Skeletal muscle tissue (tissue), 4 donors: ENCODE data around the gene ALKBH2. TPM values are rescaled to one million over a fixed set of nuclear protein-coding genes. Genes with fewer than 3 reads are reported as not detected.

ENCODE experiments used
- H3K27ac ChIP-seq: one replicate; pipeline ENCODE4 v1.7.0; 2013; ENCODE audit warnings: mild to moderate bottlenecking, low read depth, low read length, inconsistent platforms
- H3K27me3 ChIP-seq, 3 donors: one replicate each; pipeline ENCODE4 v1.7.0; 2013; ENCODE audit warnings: low read length in 3 of 3; ENCODE audit not compliant: control insufficient read depth in 3 of 3, insufficient read depth in 3 of 3
- H3K36me3 ChIP-seq, 3 donors: one replicate each; pipeline ENCODE4 v1.7.0; 2013; ENCODE audit warnings: low read length in 3 of 3; ENCODE audit not compliant: control insufficient read depth in 3 of 3, insufficient read depth in 3 of 3
- H3K4me1 ChIP-seq, 3 donors: one replicate each; pipeline ENCODE4 v1.7.0; 2013; ENCODE audit warnings: low read length in 3 of 3, mild to moderate bottlenecking in 3 of 3; ENCODE audit not compliant: control insufficient read depth in 3 of 3, insufficient read depth in 3 of 3
- H3K4me3 ChIP-seq, 3 donors: one replicate each; pipeline ENCODE4 v1.7.0; 2013; ENCODE audit warnings: low read length in 3 of 3
- H3K9ac ChIP-seq, 3 donors: one replicate each; pipeline ENCODE4 v1.7.0; 2013; ENCODE audit warnings: low read length in 3 of 3, mild to moderate bottlenecking in 3 of 3, moderate library complexity in 2 of 3, low read depth in 1 of 3
- H3K9me3 ChIP-seq, 3 donors: one replicate each; pipeline ENCODE4 v1.7.0; 2013; ENCODE audit warnings: low read length in 3 of 3; ENCODE audit not compliant: control insufficient read depth in 3 of 3
- total RNA-seq: library from RNA; depleted of rRNA; stranded (reverse); fragments of >200 nt; gene quantifications from one replicate; pipeline ENCODE4 v1.2.3, GENCODE V29; 2014
- donor health status: Osteomylitis.

ALKBH2 gene
- total RNA-seq, 1 donor from 2014 or later = 20.4 TPM

- H3K9ac ChIP-seq = no peak overlapping the region
- H3K4me3 ChIP-seq = no peak overlapping the region
- no peaks in the 10 kb centered on the region for H3K9me3 ChIP-seq
- H3K27ac ChIP-seq = no peak overlapping the region
- H3K4me1 ChIP-seq = peaks cover 5 to 6% (median 6%) of the 10 kb centered on the region in 3 donors
- H3K27me3 ChIP-seq = no peaks in the 10 kb centered on the region
- H3K36me3 ChIP-seq = peaks cover 68 to 92% (median 82%) of the 10 kb centered on the region in 3 donors
Measured at GRCh38 chr12:109085590-109085989, 7.7 kb downstream of the ALKBH2 start.

- Histone ChIP-seq H3K9ac (no peak overlapping the region), H3K4me3 (no peak overlapping the region), H3K27ac (no peak overlapping the region), H3K9me3 (no peaks in the 10 kb centered on the region), H3K4me1 (peaks cover 5 to 6% (median 6%) of the 10 kb centered on the region in 3 donors), H3K36me3 (peaks cover 64 to 86% (median 81%) of the 10 kb centered on the region in 3 donors), H3K27me3 (no peaks in the 10 kb centered on the region)
Measured at GRCh38 chr12:109084425-109084824, 8.8 kb downstream of the ALKBH2 start.

- peaks cover 54 to 75% (median 67%) of the 10 kb centered on the region in 3 donors for H3K36me3 ChIP-seq
- no peaks in the 10 kb centered on the region for H3K27me3 ChIP-seq
Measured at GRCh38 chr12:109082751-109083150, 10.5 kb downstream of the ALKBH2 start.

GRCh38 chr12:109074866-109075265 lies 18.4 kb downstream of the ALKBH2 start:
- Histone ChIP-seq H3K27me3 (no peaks in the 10 kb centered on the region), H3K9ac (no peak overlapping the region), H3K9me3 (no peaks in the 10 kb centered on the region), H3K36me3 (peaks cover 35 to 60% (median 46%) of the 10 kb centered on the region in 3 donors), H3K27ac (no peak overlapping the region), H3K4me1 (no peaks in the 10 kb centered on the region), H3K4me3 (no peak overlapping the region)

More at GRCh38 chr12:109082751-109083150, 10.5 kb downstream of the ALKBH2 start:
- Histone ChIP-seq H3K9ac (no peak overlapping the region), H3K9me3 (no peaks in the 10 kb centered on the region), H3K27ac (no peak overlapping the region), H3K4me1 (peaks cover 5 to 6% (median 6%) of the 10 kb centered on the region in 3 donors), H3K4me3 (no peak overlapping the region)

GRCh38 chr12:109069307-109070271 lies 23.7 kb downstream of the ALKBH2 start:
- Histone ChIP-seq H3K36me3 (peaks cover 48 to 68% (median 58%) of the 10 kb centered on the region in 3 donors), H3K9me3 (no peaks in the 10 kb centered on the region), H3K27me3 (no peaks in the 10 kb centered on the region), H3K4me3 (no peak overlapping the region), H3K27ac (no peak overlapping the region), H3K4me1 (no peaks in the 10 kb centered on the region), H3K9ac (no peak overlapping the region)

GRCh38 chr12:109065853-109066193 lies 27.4 kb downstream of the ALKBH2 start:
- Histone ChIP-seq H3K36me3 (peaks cover 30 to 41% (median 35%) of the 10 kb centered on the region in 3 donors), H3K4me1 (no peaks in the 10 kb centered on the region), H3K9ac (no peak overlapping the region)

GRCh38 chr12:109065154-109065852 lies 28.0 kb downstream of the ALKBH2 start:
- H3K4me1 ChIP-seq = no peaks in the 10 kb centered on the region
- H3K27me3 ChIP-seq = no peaks in the 10 kb centered on the region
- H3K9ac ChIP-seq = no peak overlapping the region
- H3K27ac ChIP-seq = no peak overlapping the region
- H3K36me3 ChIP-seq = peaks cover 26 to 36% (median 30%) of the 10 kb centered on the region in 3 donors
- no peak overlapping the region for H3K4me3 ChIP-seq
- H3K9me3 ChIP-seq = no peaks in the 10 kb centered on the region

More at GRCh38 chr12:109065853-109066193, 27.4 kb downstream of the ALKBH2 start:
- H3K4me3 ChIP-seq = no peak overlapping the region
- H3K27ac ChIP-seq = no peak overlapping the region
- H3K27me3 ChIP-seq = no peaks in the 10 kb centered on the region
- no peaks in the 10 kb centered on the region for H3K9me3 ChIP-seq

- no peak overlapping the region for H3K9ac ChIP-seq
- H3K4me3 ChIP-seq = no peak overlapping the region
- no peaks in the 10 kb centered on the region for H3K4me1 ChIP-seq
- H3K27me3 ChIP-seq = no peaks in the 10 kb centered on the region
- no peaks in the 10 kb centered on the region for H3K9me3 ChIP-seq
- H3K27ac ChIP-seq = no peak overlapping the region
- peaks cover 19 to 28% (median 27%) of the 10 kb centered on the region in 3 donors for H3K36me3 ChIP-seq
Measured at GRCh38 chr12:109064143-109064542, 29.1 kb downstream of the ALKBH2 start.

GRCh38 chr12:109058773-109059172 lies 34.5 kb downstream of the ALKBH2 start:
- Histone ChIP-seq H3K9me3 (no peaks in the 10 kb centered on the region), H3K36me3 (peaks cover 8 to 22% (median 16%) of the 10 kb centered on the region in 3 donors), H3K27ac (no peak overlapping the region), H3K4me3 (no peak overlapping the region), H3K27me3 (no peaks in the 10 kb centered on the region), H3K9ac (no peak overlapping the region), H3K4me1 (peaks cover under 1 to 4% (median 4%) of the 10 kb centered on the region in 3 donors)
